NCI-H1105 treated with DMSO at 0.1 percent for 48 hours (cell line): ENCODE results near the gene USP17L27.
"Not testable (repeated sequence)": the region's sequence is repeated elsewhere in the genome, so short reads cannot be mapped to it uniquely, and the experiment has no call there.

ENCODE experiments used
- DNase-seq: peaks from one replicate; lab custom pipeline; 2025; lab: John Stamatoyannopoulos, UW

Gene USP17L27

GRCh38 chr4:9343848-9344247 lies at the start of gene USP17L27:
USP17L27 (plus strand) TSS chr4:9344148; CDS start chr4:9344148, 0 bp downstream.
- DNase-seq, result not testable (repeated sequence)

GRCh38 chr4:9324191-9324590 lies 19.8 kb upstream of the USP17L27 start:
- not testable (repeated sequence) for DNase-seq

GRCh38 chr4:9324865-9325264 lies 19.1 kb upstream of the USP17L27 start, which contains the start of gene USP17L24:
USP17L24 (plus strand) TSS chr4:9325165; CDS start chr4:9325165, 0 bp downstream.
- not testable (repeated sequence) for DNase-seq

GRCh38 chr4:9329611-9330010 lies 14.3 kb upstream of the USP17L27 start, which contains the start of gene USP17L25:
USP17L25 (plus strand) TSS chr4:9329911; CDS start chr4:9329911, 0 bp downstream.
- not testable (repeated sequence) for DNase-seq

- not testable (repeated sequence) for DNase-seq
Observed at GRCh38 chr4:9334358-9334757, 9.6 kb upstream of the USP17L27 start, which contains the start of gene USP17L26. USP17L26 (plus strand) TSS chr4:9334658; CDS start chr4:9334658, 0 bp downstream.

GRCh38 chr4:9339103-9339502 lies 4.8 kb upstream of the USP17L27 start, which contains the start of gene USP17L5:
USP17L5 (plus strand) TSS chr4:9339403; CDS start chr4:9339403, 0 bp downstream.
- not testable (repeated sequence) for DNase-seq

GRCh38 chr4:9348593-9348992 lies 4.6 kb downstream of the USP17L27 start, which contains the start of gene USP17L28:
USP17L28 (plus strand) TSS chr4:9348893; CDS start chr4:9348893, 0 bp downstream.
- DNase-seq, result not testable (repeated sequence)

- not testable (repeated sequence) for DNase-seq
Observed at GRCh38 chr4:9350866-9351265, 6.9 kb downstream of the USP17L27 start.

- DNase-seq, result not testable (repeated sequence)
Observed at GRCh38 chr4:9353338-9353737, 9.4 kb downstream of the USP17L27 start, which contains the start of gene USP17L29. USP17L29 (plus strand) TSS chr4:9353638; CDS start chr4:9353638, 0 bp downstream.

- DNase-seq, result not testable (repeated sequence)
Observed at GRCh38 chr4:9362829-9363228, 18.9 kb downstream of the USP17L27 start, which contains the start of gene USP17L30. USP17L30 (plus strand) TSS chr4:9363129; CDS start chr4:9363129, 0 bp downstream.

GRCh38 chr4:9379881-9380280 lies 35.9 kb downstream of the USP17L27 start:
- not testable (repeated sequence) for DNase-seq

GRCh38 chr4:9381012-9381534 lies 37.1 kb downstream of the USP17L27 start:
- not testable (repeated sequence) for DNase-seq

- DNase-seq, result no peak
Observed at GRCh38 chr4:9384126-9384525, 40.2 kb downstream of the USP17L27 start.

GRCh38 chr4:9389001-9389400 lies 45.1 kb downstream of the USP17L27 start:
- DNase-seq, result not testable (repeated sequence)
